Stomach (tissue), 4 donors: Measurements from ENCODE around the gene TRPV3.

Experiments used
- EP300 ChIP-seq: sonication (generic); formaldehyde crosslinking; IDR thresholded peaks from one replicate; pipeline ENCODE4 v1.6.1; 2017; ENCODE audit warnings: antibody characterized with exemption
- POLR2A ChIP-seq, 4 donors: fragments of 450-650 bp; IDR thresholded peaks; one replicate each; pipeline ENCODE4 v1.6.1; 2016; ENCODE audit warnings: antibody characterized with exemption in 4 of 4, control low read depth in 2 of 4, mild to moderate bottlenecking in 1 of 4, moderate library complexity in 1 of 4
- POLR2AphosphoS5 ChIP-seq, 3 donors: sonication (generic); formaldehyde crosslinking; IDR thresholded peaks; one replicate each; pipeline ENCODE4 v1.6.1; 2016; ENCODE audit warnings: antibody characterized with exemption in 3 of 3
- TF ChIP-seq, protein P1 (sequence below), 7 experiments: fragments of 450-650 bp in 4 of 7; fragments of 200-600 bp in 3 of 7; sonication (generic) in 3 of 7; IDR thresholded peaks; one replicate each; pipeline ENCODE4 v1.5.1; 2016 to 2019; ENCODE audit warnings: antibody characterized with exemption in 7 of 7, control low read depth in 2 of 7, mild to moderate bottlenecking in 1 of 7

DNA sequence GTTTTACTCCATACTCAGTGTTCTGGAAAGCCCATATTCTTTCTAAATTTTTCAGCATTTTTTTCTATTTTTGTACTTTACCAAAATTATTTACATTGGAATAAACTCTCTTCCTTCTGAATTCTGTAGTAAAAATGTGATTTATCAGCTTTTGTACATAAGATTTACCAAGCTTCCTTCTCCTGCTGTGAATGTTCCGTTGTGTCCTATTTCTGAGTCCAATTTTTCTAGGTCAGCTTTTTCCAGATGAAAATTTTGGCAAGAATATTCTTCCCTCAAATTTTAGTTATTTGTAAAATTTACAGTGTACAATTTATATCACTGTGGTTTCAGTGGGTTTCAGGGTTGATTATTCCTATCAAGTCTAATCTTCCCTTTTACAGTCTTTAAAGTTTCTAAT is 54.3 kb downstream of the TRPV3 start:
- no peak for TF ChIP-seq POLR2A (IDR thresholded peaks at IDR 0.05)
- TF ChIP-seq, protein P1, sequence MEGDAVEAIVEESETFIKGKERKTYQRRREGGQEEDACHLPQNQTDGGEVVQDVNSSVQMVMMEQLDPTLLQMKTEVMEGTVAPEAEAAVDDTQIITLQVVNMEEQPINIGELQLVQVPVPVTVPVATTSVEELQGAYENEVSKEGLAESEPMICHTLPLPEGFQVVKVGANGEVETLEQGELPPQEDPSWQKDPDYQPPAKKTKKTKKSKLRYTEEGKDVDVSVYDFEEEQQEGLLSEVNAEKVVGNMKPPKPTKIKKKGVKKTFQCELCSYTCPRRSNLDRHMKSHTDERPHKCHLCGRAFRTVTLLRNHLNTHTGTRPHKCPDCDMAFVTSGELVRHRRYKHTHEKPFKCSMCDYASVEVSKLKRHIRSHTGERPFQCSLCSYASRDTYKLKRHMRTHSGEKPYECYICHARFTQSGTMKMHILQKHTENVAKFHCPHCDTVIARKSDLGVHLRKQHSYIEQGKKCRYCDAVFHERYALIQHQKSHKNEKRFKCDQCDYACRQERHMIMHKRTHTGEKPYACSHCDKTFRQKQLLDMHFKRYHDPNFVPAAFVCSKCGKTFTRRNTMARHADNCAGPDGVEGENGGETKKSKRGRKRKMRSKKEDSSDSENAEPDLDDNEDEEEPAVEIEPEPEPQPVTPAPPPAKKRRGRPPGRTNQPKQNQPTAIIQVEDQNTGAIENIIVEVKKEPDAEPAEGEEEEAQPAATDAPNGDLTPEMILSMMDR (IDR thresholded peaks at IDR 0.05), result no peak
- TF ChIP-seq EP300, result no peak
- no peak for TF ChIP-seq POLR2AphosphoS5 (IDR thresholded peaks at IDR 0.05)
